ENCODE data around the gene TRIP13.
"Not testable (repeated sequence)": the region's sequence is repeated elsewhere in the genome, so short reads cannot be mapped to it uniquely, and the experiment has no call there.

Gene TRIP13

DNA sequence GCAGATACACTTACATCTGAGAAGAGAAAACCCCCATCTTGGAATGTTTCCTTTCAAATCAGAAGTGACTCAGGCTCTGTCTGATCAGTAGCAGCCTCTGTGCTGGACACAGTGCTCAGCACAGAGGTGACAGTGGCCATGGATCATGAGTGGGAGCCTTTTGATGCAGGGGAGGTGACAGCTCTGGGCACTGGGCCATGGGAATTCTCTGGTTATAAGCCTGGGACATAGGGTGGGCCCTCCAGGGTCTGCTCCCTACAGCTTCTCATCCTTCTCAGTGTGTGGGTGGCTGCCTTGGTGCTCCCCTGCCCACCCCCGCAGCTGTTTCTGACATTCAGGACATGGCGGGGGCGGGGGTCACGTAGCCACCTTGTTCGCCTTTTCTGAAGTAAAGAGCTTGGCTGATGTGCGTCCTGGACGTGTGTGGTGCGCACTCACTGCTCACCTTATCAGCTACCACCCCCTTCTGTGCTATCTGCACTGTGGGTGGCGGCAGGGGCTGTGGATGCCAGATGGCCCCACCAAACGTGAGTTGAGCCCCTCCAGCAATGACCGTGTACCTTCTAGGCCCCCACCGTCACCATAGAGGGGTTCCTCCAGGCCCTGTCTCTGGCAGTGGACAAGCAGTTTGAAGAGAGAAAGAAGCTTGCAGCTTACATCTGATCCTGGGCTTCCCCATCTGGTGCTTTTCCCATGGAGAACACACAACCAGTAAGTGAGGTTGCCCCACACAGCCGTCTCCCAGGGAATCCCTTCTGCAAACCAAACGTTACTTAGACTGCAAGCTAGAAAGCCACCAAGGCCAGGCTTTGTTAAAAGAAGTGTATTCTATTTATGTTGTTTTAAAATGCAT lies 24.0 kb downstream of the TRIP13 start:
- DNase-seq (ENCODE audit: low read depth in 4 of 4, low spot score in 1 of 4), result no peak

- DNase-seq (ENCODE audit: low read depth in 4 of 4, low spot score in 1 of 4), result not testable (repeated sequence)
Measured at GRCh38 chr5:918717-919116, 26.0 kb downstream of the TRIP13 start.

GRCh38 chr5:919356-920000 lies 26.8 kb downstream of the TRIP13 start:
- DNase-seq (ENCODE audit: low read depth in 4 of 4, low spot score in 1 of 4), result no peak

- no peak for DNase-seq (ENCODE audit: low read depth in 4 of 4, low spot score in 1 of 4)
Measured at GRCh38 chr5:920321-920720, 27.6 kb downstream of the TRIP13 start.

GRCh38 chr5:921456-922435 lies 29.1 kb downstream of the TRIP13 start:
- DNase-seq (ENCODE audit: low read depth in 4 of 4, low spot score in 1 of 4), result no peak

DNA sequence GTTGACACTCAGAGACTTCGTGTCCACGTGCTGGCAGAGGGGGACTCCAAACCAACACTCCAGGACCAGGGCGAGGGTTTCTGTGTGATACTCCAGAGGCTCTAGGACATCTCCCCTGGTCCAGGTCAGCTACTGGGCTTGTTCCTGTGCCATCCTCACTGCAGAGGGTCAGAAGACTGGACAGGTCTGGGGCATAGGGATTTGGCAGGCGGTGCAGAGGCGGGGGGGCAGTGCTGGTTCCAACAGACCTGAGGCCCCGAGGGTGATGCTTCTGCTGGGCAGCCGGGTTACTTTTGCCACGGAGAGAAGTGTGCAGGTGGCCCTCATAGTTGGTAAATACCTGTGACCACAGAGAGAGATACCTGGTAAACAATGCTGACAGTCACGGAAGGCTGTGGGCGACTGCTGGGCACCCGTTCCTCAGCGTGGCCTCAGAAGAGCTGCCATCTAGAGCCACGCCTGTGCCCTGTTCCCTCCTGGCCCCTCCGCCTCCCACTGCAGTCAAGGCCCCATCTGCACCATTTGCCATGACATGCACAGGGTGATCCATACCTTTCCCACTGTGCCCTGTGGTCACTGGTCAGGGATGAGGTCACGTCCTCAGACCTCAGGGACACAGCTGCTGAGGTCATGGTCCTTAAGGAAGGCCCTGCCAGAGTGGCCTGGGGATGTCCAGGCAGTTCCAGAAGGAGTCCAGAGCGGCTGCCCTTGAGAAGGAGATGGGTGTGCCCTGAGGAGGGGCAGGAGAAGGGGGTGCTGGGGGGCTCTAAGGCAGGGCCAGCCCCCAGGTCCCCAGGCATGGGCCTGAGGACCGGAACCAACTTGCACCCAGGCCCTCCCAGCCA lies 30.0 kb downstream of the TRIP13 start:
- no peak for DNase-seq (ENCODE audit: low read depth in 4 of 4, low spot score in 1 of 4)

- DNase-seq (ENCODE audit: low read depth in 4 of 4, low spot score in 1 of 4), result peak; percentile 35 to 62 (median 55)
Measured at GRCh38 chr5:923281-923873, 30.7 kb downstream of the TRIP13 start.

DNA sequence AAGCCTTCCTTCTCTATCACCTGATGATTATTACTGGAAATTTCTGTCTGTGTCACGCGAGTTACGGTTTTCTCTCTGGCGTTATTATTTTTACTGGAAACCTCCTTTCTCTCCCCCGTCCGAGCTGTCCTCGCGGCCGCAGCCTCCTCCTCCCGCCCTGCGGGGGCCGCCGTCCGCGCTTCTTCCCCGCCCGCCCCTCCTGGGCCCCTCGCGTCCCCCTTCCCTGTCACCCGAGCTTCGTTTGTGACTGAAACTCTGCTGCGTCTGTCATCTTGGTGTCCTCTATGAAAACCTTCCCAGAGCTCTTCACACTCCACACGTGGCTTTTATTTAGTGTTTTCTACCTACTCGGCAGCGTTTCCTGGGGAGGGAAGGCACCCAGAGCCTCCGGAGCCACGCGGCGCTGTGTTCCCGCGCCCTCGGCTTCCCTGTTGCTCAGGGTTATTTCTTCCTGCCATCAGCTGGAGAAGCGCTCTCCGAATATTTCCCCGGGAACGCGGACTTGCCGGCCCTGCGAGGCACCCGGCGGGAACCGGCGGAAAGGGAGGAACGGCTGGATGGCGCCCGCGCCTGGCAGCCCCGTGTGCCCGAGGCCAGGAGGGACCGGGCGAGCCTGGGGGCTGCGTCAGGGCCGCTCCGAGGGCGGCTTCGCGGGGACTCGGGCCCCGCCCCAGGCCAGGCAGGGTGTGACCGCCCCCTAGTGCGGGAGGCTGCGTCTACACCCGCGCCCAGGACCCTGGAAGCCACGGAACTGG lies 33.9 kb downstream of the TRIP13 start:
- peak in 1 of 4 experiments; percentile 20 for DNase-seq (ENCODE audit: low read depth in 4 of 4, low spot score in 1 of 4)

DNA sequence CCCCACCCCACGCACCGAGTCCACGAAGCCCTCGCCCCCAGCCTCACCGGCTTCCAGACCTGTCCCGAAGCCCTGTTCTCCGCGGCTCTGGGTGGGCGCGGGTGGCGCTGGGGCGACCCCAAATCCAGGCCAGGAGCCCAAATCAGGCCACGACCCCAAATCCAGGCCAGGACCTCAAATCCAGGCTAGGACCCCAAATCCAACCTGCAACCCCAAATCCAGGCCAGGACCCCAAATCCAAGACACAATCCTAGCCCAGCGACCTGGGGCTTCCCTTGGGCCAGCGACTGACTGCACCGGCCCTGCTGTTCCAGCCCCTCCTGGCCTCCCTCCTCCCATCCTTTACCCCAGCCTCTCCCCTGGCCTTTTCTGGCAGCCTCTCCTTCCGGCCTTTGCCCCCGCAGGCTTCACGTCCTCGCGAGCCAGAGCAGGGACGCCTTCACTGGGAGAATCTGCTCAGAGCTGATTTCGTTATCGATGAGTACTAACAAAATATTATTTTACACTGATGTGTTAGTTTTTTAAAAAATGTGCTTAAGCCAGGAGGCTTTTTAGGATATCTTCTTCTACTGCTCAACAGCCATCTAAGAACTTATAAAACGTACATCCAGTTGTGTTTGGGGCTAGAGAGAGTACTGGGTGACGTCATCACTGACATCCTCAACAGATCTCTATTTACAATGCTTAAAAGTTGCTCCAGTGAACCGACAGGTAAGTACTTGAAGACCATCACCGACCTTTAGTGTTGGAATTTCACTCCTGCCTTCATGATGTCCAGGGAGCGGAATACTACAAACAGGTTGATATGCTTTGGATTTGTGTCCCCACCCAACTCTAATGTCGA lies 34.7 kb downstream of the TRIP13 start:
- DNase-seq (ENCODE audit: low read depth in 4 of 4, low spot score in 1 of 4), result no peak

DNA sequence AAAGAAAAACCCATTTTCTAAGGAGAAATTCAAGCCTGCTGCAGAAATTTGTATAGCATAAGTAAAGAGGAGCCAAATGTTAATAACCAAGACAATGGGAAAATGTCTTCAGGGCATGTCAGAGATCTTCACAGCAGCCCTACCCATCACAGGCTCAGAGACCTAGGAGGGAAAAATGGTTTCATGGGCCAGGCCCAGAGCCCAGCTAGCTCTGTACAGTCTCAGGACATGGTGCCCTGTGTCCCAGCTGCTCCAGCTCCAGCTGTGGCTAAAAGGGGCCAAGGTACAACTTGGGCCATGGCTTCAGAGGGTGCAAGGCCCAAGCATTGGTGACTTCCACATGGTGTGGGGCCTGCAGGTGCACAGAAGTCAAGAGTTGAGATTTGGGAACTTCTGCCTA lies 36.5 kb downstream of the TRIP13 start:
- not testable (repeated sequence) for DNase-seq (ENCODE audit: low read depth in 4 of 4, low spot score in 1 of 4)

DNA sequence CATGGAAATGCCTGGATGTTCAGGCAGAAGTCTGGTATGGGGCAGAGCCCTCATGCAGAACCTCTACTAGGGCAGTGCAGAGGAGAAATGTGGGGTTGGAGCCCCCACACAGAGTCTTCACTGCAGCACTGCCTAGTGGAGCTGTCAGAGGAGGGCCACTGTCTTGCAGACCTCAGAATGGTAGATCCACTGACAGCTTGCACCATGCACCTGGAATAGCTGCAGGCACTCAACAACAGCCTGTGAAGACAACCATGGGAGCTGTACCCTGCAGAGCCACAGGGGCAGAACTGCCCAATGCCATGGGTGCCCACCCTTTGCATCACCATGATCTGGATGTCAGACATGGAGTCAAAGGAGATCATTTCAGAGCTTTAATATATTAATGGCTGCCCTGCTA lies 36.9 kb downstream of the TRIP13 start:
- no peak for DNase-seq (ENCODE audit: low read depth in 4 of 4, low spot score in 1 of 4)

- no peak for DNase-seq (ENCODE audit: low read depth in 4 of 4, low spot score in 1 of 4)
Measured at GRCh38 chr5:930866-931265, 38.2 kb downstream of the TRIP13 start.

GRCh38 chr5:931570-932145 lies 39.0 kb downstream of the TRIP13 start:
- DNase-seq (ENCODE audit: low read depth in 4 of 4, low spot score in 1 of 4), result no peak

DNA sequence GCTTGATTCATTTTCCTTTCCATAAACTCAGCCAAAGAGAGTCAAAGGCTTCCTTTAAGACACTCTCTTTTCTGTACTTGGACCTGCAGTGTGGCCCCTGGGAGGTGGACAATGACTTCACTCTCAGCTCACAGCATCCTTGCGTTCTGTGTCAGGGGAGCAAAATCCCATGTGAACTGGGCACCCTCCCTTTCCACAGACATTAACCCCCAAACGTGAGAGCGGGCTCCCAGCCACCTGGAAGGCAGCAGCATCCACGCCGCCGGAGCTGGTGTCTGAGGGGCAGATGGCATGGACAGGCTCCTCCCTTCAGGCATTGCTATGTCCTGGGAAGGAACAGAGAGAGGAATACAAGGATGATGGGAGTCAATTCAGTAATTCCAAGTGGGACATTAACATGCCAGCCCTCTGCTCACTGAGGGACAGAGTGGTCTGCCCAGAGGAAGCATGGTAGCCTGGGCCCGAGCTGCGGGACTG lies 39.5 kb downstream of the TRIP13 start:
- no peak for DNase-seq (ENCODE audit: low read depth in 4 of 4, low spot score in 1 of 4)

- DNase-seq (ENCODE audit: low read depth in 4 of 4, low spot score in 1 of 4), result no peak
Measured at GRCh38 chr5:932628-933250, 40.1 kb downstream of the TRIP13 start.

DNA sequence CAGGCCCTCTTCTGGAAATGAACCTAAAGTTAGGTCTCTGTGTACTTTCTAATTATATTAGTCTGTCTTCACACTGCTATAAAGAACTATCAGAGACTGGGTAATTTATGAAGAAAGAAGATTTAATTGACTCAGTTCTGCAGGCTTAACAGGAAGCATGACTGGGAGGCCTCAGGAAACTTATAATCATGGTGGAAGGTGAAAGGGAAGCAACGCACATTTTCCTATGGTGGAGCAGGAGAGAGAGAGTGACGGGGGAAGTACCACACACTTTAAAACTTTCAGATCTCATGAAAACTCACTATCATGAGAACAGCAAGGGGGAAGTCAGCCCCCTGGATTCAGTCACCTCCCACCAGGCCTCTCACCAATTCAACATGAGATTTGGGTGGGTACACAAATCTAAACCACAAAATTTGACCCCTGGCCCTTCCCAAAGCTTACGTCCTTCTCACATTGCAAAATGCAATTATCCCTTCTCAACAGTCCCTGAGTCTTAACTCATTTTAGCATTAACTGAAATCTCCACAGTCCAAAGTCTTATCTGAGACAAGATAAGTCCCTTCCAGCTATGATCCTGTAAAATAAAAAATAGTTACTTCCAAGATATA lies 40.7 kb downstream of the TRIP13 start:
- no peak for DNase-seq (ENCODE audit: low read depth in 4 of 4, low spot score in 1 of 4)

DNA sequence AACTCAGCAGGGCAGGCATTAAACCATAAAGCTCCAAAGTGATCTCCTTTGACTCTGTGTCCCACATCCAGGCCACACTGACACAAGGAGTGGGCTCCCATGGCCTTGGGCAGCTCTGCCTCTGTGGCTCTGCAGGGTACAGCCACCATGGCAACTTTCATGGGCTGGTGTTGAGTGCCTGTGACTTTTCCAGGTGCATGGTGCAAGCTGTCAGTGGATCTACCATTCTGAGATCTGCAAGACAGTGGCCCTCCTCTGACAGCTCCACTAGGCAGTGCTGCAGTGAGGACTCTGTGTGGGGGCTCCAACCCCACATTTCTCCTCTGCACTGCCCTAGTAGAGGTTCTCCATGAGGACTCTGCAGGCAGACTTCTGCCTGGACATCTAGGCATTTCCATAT lies 41.3 kb downstream of the TRIP13 start:
- not testable (repeated sequence) for DNase-seq (ENCODE audit: low read depth in 4 of 4, low spot score in 1 of 4)
